BE2C (cell line): Measurements from ENCODE around the gene RAB9A.

Experiments used
- DNase-seq: peaks from one replicate; pipeline ENCODE4 v3.0.0-alpha.2; 2020
- H3K27me3 ChIP-seq: fragments of 250-450 bp; sonication (Bioruptor Pico); 2 replicates; pipeline ENCODE4 v1.5.1; 2020; ENCODE audit warnings: mild to moderate bottlenecking
- H3K36me3 ChIP-seq: fragments of 250-450 bp; sonication (Bioruptor Pico); 2 replicates; pipeline ENCODE4 v1.5.1; 2020; ENCODE audit warnings: mild to moderate bottlenecking
- H3K4me1 ChIP-seq: fragments of 250-450 bp; sonication (Bioruptor Pico); 2 replicates; pipeline ENCODE4 v1.5.1; 2020
- H3K4me3 ChIP-seq: 2 replicates; pipeline ENCODE4 v1.5.1; 2011; ENCODE audit warnings: low read depth, low read length
- H3K9me3 ChIP-seq: fragments of 250-450 bp; sonication (Bioruptor Pico); 2 replicates; pipeline ENCODE4 v1.5.1; 2020
- CTCF ChIP-seq: IDR thresholded peaks from 2 replicates; pipeline ENCODE4 v1.5.1; 2012; ENCODE audit warnings: mild to moderate bottlenecking, low read depth, low read length

The RAB9A gene

GRCh38 chrX:13658602-13659001, 30.3 kb upstream of the RAB9A start:
- DNase-seq: no peak
- H3K4me3 ChIP-seq: no peak overlapping the region

GRCh38 chrX:13659063-13659462, 29.9 kb upstream of the RAB9A start:
- no peak overlapping the region for H3K4me3 ChIP-seq
- no peaks in the 10 kb centered on the region for H3K9me3 ChIP-seq
- H3K27me3 ChIP-seq: no peaks in the 10 kb centered on the region
- no peaks in the 10 kb centered on the region; the same call in 1 of the 2 replicates for H3K4me1 ChIP-seq
- DNase-seq: no peak
- no peaks in the 10 kb centered on the region for H3K36me3 ChIP-seq
- TF ChIP-seq CTCF: no peak

More at GRCh38 chrX:13658602-13659001, 30.3 kb upstream of the RAB9A start:
- peak; percentile 67 for TF ChIP-seq CTCF
- Histone ChIP-seq H3K4me1 (no peaks in the 10 kb centered on the region; the same call in 1 of the 2 replicates), H3K27me3 (no peaks in the 10 kb centered on the region), H3K9me3 (no peaks in the 10 kb centered on the region), H3K36me3 (no peaks in the 10 kb centered on the region)

- Histone ChIP-seq H3K4me1 (no peaks in the 10 kb centered on the region), H3K4me3 (no peak overlapping the region), H3K9me3 (no peaks in the 10 kb centered on the region), H3K27me3 (no peaks in the 10 kb centered on the region), H3K36me3 (no peaks in the 10 kb centered on the region)
- TF ChIP-seq CTCF: no peak
- no peak for DNase-seq
These were observed 27.1 kb upstream of the RAB9A start for GRCh38 chrX:13661735-13662288.

GRCh38 chrX:13662355-13662791, 26.6 kb upstream of the RAB9A start:
- Histone ChIP-seq H3K4me1 (no peaks in the 10 kb centered on the region), H3K36me3 (no peaks in the 10 kb centered on the region)

GRCh38 chrX:13664020-13664419, 24.9 kb upstream of the RAB9A start:
- Histone ChIP-seq H3K4me1 (no peaks in the 10 kb centered on the region), H3K27me3 (no peaks in the 10 kb centered on the region), H3K36me3 (no peaks in the 10 kb centered on the region), H3K9me3 (no peaks in the 10 kb centered on the region), H3K4me3 (no peak overlapping the region)
- no peak for TF ChIP-seq CTCF
- no peak for DNase-seq

More at GRCh38 chrX:13662355-13662791, 26.6 kb upstream of the RAB9A start:
- no peak overlapping the region for H3K4me3 ChIP-seq
- no peaks in the 10 kb centered on the region for H3K9me3 ChIP-seq
- H3K27me3 ChIP-seq: no peaks in the 10 kb centered on the region
- TF ChIP-seq CTCF: no peak
- DNase-seq: no peak

- TF ChIP-seq CTCF: no peak
- H3K36me3 ChIP-seq: no peaks in the 10 kb centered on the region
- no peaks in the 10 kb centered on the region for H3K27me3 ChIP-seq
- no peak for DNase-seq
- H3K4me1 ChIP-seq: no peaks in the 10 kb centered on the region
- no peaks in the 10 kb centered on the region for H3K9me3 ChIP-seq
- no peak overlapping the region for H3K4me3 ChIP-seq
These were observed 22.1 kb upstream of the RAB9A start for GRCh38 chrX:13666836-13667235.
